SU-DHL-6 (cell line): Measurements from ENCODE around the gene NCOA4.
A peak's percentile ranks its signal among the peaks of the same experiment; 100 is the strongest.
"Not testable (repeated sequence)": the region's sequence is repeated elsewhere in the genome, so short reads cannot be mapped to it uniquely, and the experiment has no call there.

ENCODE experiments used
- H2AFZ ChIP-seq: fragments of 200-600 bp; sonication (generic); 2 replicates; pipeline ENCODE4 v1.6.1; 2014; ENCODE audit warnings: low read depth, mild to moderate bottlenecking, moderate library complexity, mixed read lengths, antibody characterized with exemption, low read length; ENCODE audit not compliant: severe bottlenecking
- H3F3A ChIP-seq: fragments of 200-600 bp; shearing (Covaris generic); 2 replicates; pipeline ENCODE4 v1.6.0; 2016; ENCODE audit warnings: antibody characterized with exemption, mild to moderate bottlenecking; ENCODE audit not compliant: insufficient read depth
- H3K27ac ChIP-seq: fragments of 200-600 bp; sonication (generic); 2 replicates; pipeline ENCODE4 v1.5.1; 2016; ENCODE audit warnings: low read depth, mild to moderate bottlenecking, low read length, moderate library complexity, mixed read lengths
- H3K27me3 ChIP-seq: fragments of 200-600 bp; sonication (generic), shearing (Covaris generic); 2 replicates; pipeline ENCODE4 v1.6.0; 2014; ENCODE audit warnings: mild to moderate bottlenecking, low read length
- H3K36me3 ChIP-seq: fragments of 200-600 bp; sonication (generic); 2 replicates; pipeline ENCODE4 v1.6.1; 2014; ENCODE audit warnings: mild to moderate bottlenecking, low read length, mixed read lengths
- H3K4me2 ChIP-seq: fragments of 300-600, 200-600 bp; shearing (Covaris generic), sonication (generic); 2 replicates; pipeline ENCODE4 v1.6.0; 2014; ENCODE audit warnings: low read length, low read depth, mild to moderate bottlenecking; ENCODE audit not compliant: poor library complexity, severe bottlenecking
- H3K4me3 ChIP-seq: fragments of 200-600 bp; sonication (generic); 2 replicates; pipeline ENCODE4 v1.5.1; 2014; ENCODE audit warnings: antibody characterized with exemption, low read length, mild to moderate bottlenecking, mixed read lengths; ENCODE audit not compliant: insufficient read depth, poor library complexity, severe bottlenecking
- H3K79me2 ChIP-seq: fragments of 200-600 bp; sonication (generic); 2 replicates; pipeline ENCODE4 v1.6.1; 2014; ENCODE audit warnings: mild to moderate bottlenecking, low read length, moderate library complexity; ENCODE audit not compliant: insufficient read depth
- H3K9ac ChIP-seq: fragments of 200-600 bp; sonication (generic); 2 replicates; pipeline ENCODE4 v1.7.0; 2014; ENCODE audit warnings: mild to moderate bottlenecking, low read length
- H3K9me2 ChIP-seq: fragments of 200-600 bp; sonication (generic); replicated peaks from 2 replicates; pipeline ENCODE4 v1.6.1; 2014; ENCODE audit warnings: low read length; ENCODE audit not compliant: insufficient read depth
- H3K9me3 ChIP-seq: fragments of 200-600 bp; sonication (generic); 2 replicates; pipeline ENCODE4 v1.6.1; 2014; ENCODE audit warnings: low read length, mixed read lengths; ENCODE audit not compliant: insufficient read depth
- H4K20me1 ChIP-seq: fragments of 200-600 bp; sonication (generic); 2 replicates; pipeline ENCODE4 v1.6.1; 2014; ENCODE audit warnings: low read depth, mild to moderate bottlenecking, antibody characterized with exemption, low read length, moderate library complexity, mixed read lengths

Gene NCOA4

DNA sequence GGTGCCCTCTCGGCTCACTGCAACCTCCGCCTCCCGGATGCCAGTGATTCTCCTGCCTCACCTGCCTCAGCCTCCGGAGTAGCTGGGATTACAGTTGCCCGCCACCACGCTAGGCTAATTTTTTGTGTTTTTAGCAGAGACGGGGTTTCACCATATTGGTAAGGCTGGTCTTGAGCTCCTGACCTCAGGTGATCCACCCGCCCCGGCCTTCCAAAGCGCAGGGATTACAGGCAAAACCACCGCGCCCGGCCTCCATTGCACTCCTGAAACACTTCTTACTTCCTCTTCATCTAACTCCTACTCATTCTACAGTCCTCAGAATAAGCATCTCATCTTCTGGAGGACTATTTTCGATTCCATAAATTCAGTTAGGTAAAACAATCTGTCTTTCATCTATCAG, 59.4 kb downstream of the NCOA4 start:
- H3K36me3 ChIP-seq, H3K9me3 ChIP-seq, H2AFZ ChIP-seq, H3K27ac ChIP-seq, H3K9me2 ChIP-seq, H3K27me3 ChIP-seq, H4K20me1 ChIP-seq, H3F3A ChIP-seq: not testable (repeated sequence)
- peak overlapping the region; percentile 93 for H3K4me3 ChIP-seq
- H3K79me2 ChIP-seq, result peaks cover 75% of the 10 kb centered on the region
- peak overlapping the region; percentile 62 for H3K4me2 ChIP-seq
- H3K9ac ChIP-seq, result peak overlapping the region; percentile 81

- peaks cover 16% of the 10 kb centered on the region; the same call in 1 of the 2 replicates for H3K79me2 ChIP-seq
- H3K9me2 ChIP-seq, H3K27me3 ChIP-seq, H3K4me2 ChIP-seq, H3K9me3 ChIP-seq, H4K20me1 ChIP-seq, H3K27ac ChIP-seq, H2AFZ ChIP-seq, H3K36me3 ChIP-seq, H3K9ac ChIP-seq, H3F3A ChIP-seq, H3K4me3 ChIP-seq: not testable (repeated sequence)
Observed at GRCh38 chr10:45962686-45963452, 67.6 kb downstream of the NCOA4 start.

DNA sequence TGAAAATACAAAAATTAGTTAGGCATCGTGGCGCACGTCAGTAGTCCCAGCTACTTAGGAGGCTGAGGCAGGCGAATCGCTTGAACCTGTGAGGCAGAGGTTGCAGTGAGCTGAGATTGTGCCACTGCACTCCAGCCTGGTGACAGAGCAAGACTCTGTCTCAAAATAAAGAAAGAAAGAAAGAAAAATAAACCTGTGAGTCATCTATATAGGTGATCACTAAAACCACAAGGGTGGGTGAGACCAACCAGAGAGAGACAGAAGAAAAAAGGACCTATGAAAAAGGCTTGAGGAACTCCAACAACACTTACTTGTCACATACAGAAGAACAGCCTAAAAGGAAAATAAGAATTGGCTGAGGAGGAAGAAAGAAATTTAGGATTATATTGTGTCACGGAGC, 72.5 kb downstream of the NCOA4 start:
- H3K79me2 ChIP-seq, H3K4me3 ChIP-seq, H2AFZ ChIP-seq, H3K9ac ChIP-seq, H3K27me3 ChIP-seq, H4K20me1 ChIP-seq, H3K27ac ChIP-seq, H3K36me3 ChIP-seq, H3K9me3 ChIP-seq, H3K4me2 ChIP-seq, H3K9me2 ChIP-seq, H3F3A ChIP-seq: not testable (repeated sequence)

DNA sequence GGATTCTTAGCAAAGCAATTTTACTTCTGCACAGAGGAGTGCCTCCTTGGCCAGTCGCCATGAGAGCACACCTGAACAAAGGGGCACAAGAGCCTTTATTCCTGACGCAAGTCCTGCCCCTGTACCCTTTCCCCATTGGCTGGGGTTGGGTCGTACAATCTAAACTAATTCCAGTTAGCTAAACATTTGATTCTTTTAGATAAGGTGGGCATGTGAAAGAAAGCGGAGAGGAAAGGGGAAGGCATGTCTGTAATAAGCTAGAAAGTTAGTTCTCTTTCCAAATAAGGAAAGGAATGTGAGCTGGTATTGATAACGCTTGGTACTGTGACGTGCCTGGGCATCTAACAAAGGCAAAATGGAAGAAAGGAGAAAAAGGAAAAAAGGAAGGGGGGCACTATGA, 73.8 kb downstream of the NCOA4 start:
- H2AFZ ChIP-seq, H3K36me3 ChIP-seq, H3K4me3 ChIP-seq, H3K27ac ChIP-seq, H4K20me1 ChIP-seq, H3F3A ChIP-seq, H3K9ac ChIP-seq, H3K9me2 ChIP-seq, H3K27me3 ChIP-seq, H3K9me3 ChIP-seq, H3K4me2 ChIP-seq, H3K79me2 ChIP-seq: not testable (repeated sequence)
